WTC11 (cell line): ENCODE results near the gene CAPN11.

ENCODE experiments used
- CBFB ChIP-seq: sonication (generic); formaldehyde crosslinking; IDR thresholded peaks from 2 replicates; pipeline ENCODE4 v1.8.1; 2022; ENCODE audit warnings: mild to moderate bottlenecking, low read depth, missing genetic modification reagents
- CTCF ChIP-seq: fragments of 200-600 bp; IDR thresholded peaks from 2 replicates; pipeline ENCODE4 v1.8.0; 2022; ENCODE audit warnings: antibody characterized with exemption
- E2F1 ChIP-seq: sonication (generic); formaldehyde crosslinking; IDR thresholded peaks from 2 replicates; pipeline ENCODE4 v1.8.0; 2022; ENCODE audit warnings: mild to moderate bottlenecking, missing genetic modification reagents
- ESRRA ChIP-seq: sonication (generic); formaldehyde crosslinking; IDR thresholded peaks from 2 replicates; pipeline ENCODE4 v1.8.1; 2022; ENCODE audit warnings: mild to moderate bottlenecking, missing genetic modification reagents, borderline replicate concordance
- FOXJ3 ChIP-seq: sonication (generic); formaldehyde crosslinking; IDR thresholded peaks from 2 replicates; pipeline ENCODE4 v1.9.0; 2021; ENCODE audit warnings: missing genetic modification reagents, mild to moderate bottlenecking, borderline replicate concordance
- GTF2I ChIP-seq: fragments of 250-450 bp; sonication (Bioruptor Pico); conservative IDR thresholded peaks from 2 replicates; pipeline ENCODE4 v1.4.0; 2021; ENCODE audit warnings: mild to moderate bottlenecking
- MAX ChIP-seq: sonication (generic); formaldehyde crosslinking; IDR thresholded peaks from 2 replicates; pipeline ENCODE4 v1.8.0; 2022; ENCODE audit warnings: mild to moderate bottlenecking, missing genetic modification reagents
- MYBL2 ChIP-seq: sonication (generic); formaldehyde crosslinking; IDR thresholded peaks from 2 replicates; pipeline ENCODE4 v1.8.1; 2023; ENCODE audit warnings: mild to moderate bottlenecking, moderate library complexity, missing genetic modification reagents
- NR3C1 ChIP-seq: sonication (generic); formaldehyde crosslinking; conservative IDR thresholded peaks from 2 replicates; pipeline ENCODE4 v1.8.1; 2023; ENCODE audit warnings: low read depth, mild to moderate bottlenecking, missing genetic modification reagents
- TEAD4 ChIP-seq: sonication (generic); formaldehyde crosslinking; IDR thresholded peaks from 2 replicates; pipeline ENCODE4 v1.8.0; 2022; ENCODE audit warnings: mild to moderate bottlenecking, missing genetic modification reagents
- USF1 ChIP-seq: sonication (generic); formaldehyde crosslinking; IDR thresholded peaks from 2 replicates; pipeline ENCODE4 v1.8.0; 2022; ENCODE audit warnings: mild to moderate bottlenecking, missing genetic modification reagents
- USF2 ChIP-seq: sonication (generic); formaldehyde crosslinking; IDR thresholded peaks from 2 replicates; pipeline ENCODE4 v1.8.1; 2023; ENCODE audit warnings: mild to moderate bottlenecking, missing genetic modification reagents, moderate library complexity
- ZBTB21 ChIP-seq: sonication (generic); formaldehyde crosslinking; IDR thresholded peaks from 2 replicates; pipeline ENCODE4 v1.8.1; 2023; ENCODE audit warnings: mild to moderate bottlenecking, missing genetic modification reagents, borderline replicate concordance
- ZNF263 ChIP-seq: sonication (generic); formaldehyde crosslinking; IDR thresholded peaks from 2 replicates; pipeline ENCODE4 v1.8.1; 2022; ENCODE audit warnings: low read depth, mild to moderate bottlenecking, moderate library complexity, missing genetic modification reagents

- TF ChIP-seq CTCF (no peak), ESRRA (CRISPR knock-in tag) (no peak), USF2 (CRISPR knock-in tag) (no peak), ZNF263 (CRISPR knock-in tag) (no peak), TEAD4 (CRISPR knock-in tag) (no peak), E2F1 (CRISPR knock-in tag) (no peak), MYBL2 (CRISPR knock-in tag) (no peak), CBFB (CRISPR knock-in tag) (no peak), MAX (CRISPR knock-in tag) (no peak), ZBTB21 (CRISPR knock-in tag) (no peak), USF1 (CRISPR knock-in tag) (no peak), GTF2I (no peak), NR3C1 (no peak), FOXJ3 (CRISPR knock-in tag) (no peak)
Observed at GRCh38 chr6:44179072-44179536, 20.5 kb downstream of the CAPN11 start.
